ENCODE data around the gene FOXE3. TPM values are rescaled to one million over a fixed set of nuclear protein-coding genes. Genes with fewer than 3 reads are reported as not detected.

FOXE3 gene
- total and polyA plus RNA-seq, 2 of the 8 experiments (the other 6 are each of a cell fraction or from before 2014, with no cell fraction given), result 0.18 TPM; not detected in 1

DNA sequence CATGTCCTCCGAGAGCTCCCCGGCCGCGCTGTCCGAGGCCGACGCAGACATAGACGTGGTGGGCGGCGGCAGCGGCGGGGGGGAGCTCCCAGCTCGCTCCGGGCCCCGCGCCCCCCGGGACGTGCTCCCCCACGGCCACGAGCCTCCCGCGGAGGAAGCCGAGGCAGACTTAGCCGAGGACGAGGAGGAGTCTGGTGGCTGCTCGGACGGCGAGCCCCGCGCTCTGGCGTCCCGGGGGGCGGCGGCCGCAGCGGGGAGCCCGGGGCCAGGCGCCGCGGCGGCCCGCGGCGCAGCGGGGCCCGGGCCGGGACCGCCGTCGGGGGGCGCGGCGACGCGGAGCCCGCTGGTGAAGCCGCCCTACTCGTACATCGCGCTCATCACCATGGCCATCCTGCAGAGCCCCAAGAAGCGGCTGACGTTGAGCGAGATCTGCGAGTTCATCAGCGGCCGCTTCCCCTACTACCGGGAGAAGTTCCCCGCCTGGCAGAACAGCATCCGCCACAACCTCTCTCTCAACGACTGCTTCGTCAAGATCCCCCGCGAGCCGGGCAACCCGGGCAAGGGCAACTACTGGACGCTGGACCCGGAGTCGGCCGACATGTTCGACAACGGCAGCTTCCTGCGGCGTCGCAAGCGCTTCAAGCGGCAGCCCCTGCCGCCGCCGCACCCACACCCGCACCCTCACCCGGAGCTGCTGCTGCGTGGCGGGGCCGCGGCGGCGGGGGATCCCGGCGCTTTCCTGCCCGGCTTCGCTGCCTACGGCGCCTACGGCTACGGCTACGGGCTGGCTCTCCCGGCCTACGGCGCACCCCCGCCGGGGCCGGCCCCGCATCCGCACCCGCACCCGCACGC lies 22.3 kb downstream of the FOXE3 start (continued):
- TF ChIP-seq ATF2 (IDR thresholded peaks at IDR 0.05; ENCODE audit: low read length), result no peak
- no peak for TF ChIP-seq CTCF (IDR thresholded peaks at IDR 0.05; ENCODE audit: control extremely low read depth in 1 of 3, insufficient read depth in 1 of 3, low read depth in 1 of 3, low read length in 3 of 3)
- TF ChIP-seq BRCA1 (IDR thresholded peaks at IDR 0.05; ENCODE audit: low read depth, low read length), result no peak
- no peak for TF ChIP-seq CHD2 (IDR thresholded peaks at IDR 0.05; ENCODE audit: low read length)
- TF ChIP-seq KDM1A (IDR thresholded peaks at IDR 0.05; ENCODE audit: borderline replicate concordance, low read length), result no peak
- TF ChIP-seq JUND (IDR thresholded peaks at IDR 0.05; ENCODE audit: low read length), result no peak
- no peak for TF ChIP-seq ASH2L (IDR thresholded peaks at IDR 0.05; ENCODE audit: low read length)
- no peak for TF ChIP-seq ZNF274 (IDR thresholded peaks at IDR 0.05; ENCODE audit: borderline replicate concordance, extremely low read depth, low read length)
- no peak for TF ChIP-seq JUN (IDR thresholded peaks at IDR 0.05; ENCODE audit: low read depth, low read length)

Data from H1 (cell line).